HepG2 (cell line): Measurements from ENCODE around the gene ARHGAP21. TPM values are rescaled to one million over a fixed set of nuclear protein-coding genes. Genes with fewer than 3 reads are reported as not detected.

Experiments
- ARID3A ChIP-seq: IDR thresholded peaks from 2 replicates; pipeline ENCODE4 v1.6.1; 2012; ENCODE audit warnings: low read depth, low read length, improper control_type of control experiment
- CEBPZ ChIP-seq: IDR thresholded peaks from 2 replicates; pipeline ENCODE4 v1.6.1; 2012; ENCODE audit warnings: low read length, improper control_type of control experiment
- FOXA3 ChIP-seq: IDR thresholded peaks from 2 replicates; pipeline ENCODE4 v1.6.1; 2016; ENCODE audit warnings: missing genetic modification reagents, missing compliant biosample characterization
- GPBP1L1 ChIP-seq: sonication (generic); formaldehyde crosslinking; IDR thresholded peaks from 2 replicates; pipeline ENCODE4 v1.5.0; 2020; ENCODE audit warnings: mild to moderate bottlenecking, missing genetic modification reagents
- HDAC2 ChIP-seq: sonication (generic); formaldehyde crosslinking; IDR thresholded peaks from 2 replicates; pipeline ENCODE4 v1.4.0; 2020; ENCODE audit warnings: missing genetic modification reagents
- JUN ChIP-seq: sonication (generic); formaldehyde crosslinking; IDR thresholded peaks from 2 replicates; pipeline ENCODE4 v1.4.0; 2020; ENCODE audit warnings: mild to moderate bottlenecking, missing genetic modification reagents
- KMT2B ChIP-seq: IDR thresholded peaks from 2 replicates; pipeline ENCODE4 v1.6.1; 2016; ENCODE audit warnings: missing genetic modification reagents, missing compliant biosample characterization
- RARA ChIP-seq: IDR thresholded peaks from 2 replicates; pipeline ENCODE4 v1.6.1; 2016; ENCODE audit warnings: missing genetic modification reagents, missing compliant biosample characterization
- RARG ChIP-seq: sonication (generic); formaldehyde crosslinking; IDR thresholded peaks from 2 replicates; pipeline ENCODE4 v1.4.0; 2020; ENCODE audit warnings: low read depth, mild to moderate bottlenecking, missing genetic modification reagents
- SAFB2 ChIP-seq: sonication (generic); formaldehyde crosslinking; IDR thresholded peaks from 2 replicates; pipeline ENCODE4 v1.5.1; 2020; ENCODE audit warnings: missing genetic modification reagents, low read depth, mild to moderate bottlenecking, borderline replicate concordance
- SIX4 ChIP-seq: sonication (generic); formaldehyde crosslinking; IDR thresholded peaks from 2 replicates; pipeline ENCODE4 v1.4.0; 2020; ENCODE audit warnings: missing genetic modification reagents
- SOX5 ChIP-seq: IDR thresholded peaks from 2 replicates; pipeline ENCODE4 v1.6.1; 2016; ENCODE audit warnings: borderline replicate concordance
- ZC3H13 ChIP-seq: sonication (generic); formaldehyde crosslinking; IDR thresholded peaks from 2 replicates; pipeline ENCODE4 v1.8.1; 2023; ENCODE audit warnings: mild to moderate bottlenecking, missing genetic modification reagents, moderate library complexity
- ZMAT3 ChIP-seq: sonication (generic); formaldehyde crosslinking; conservative IDR thresholded peaks from 2 replicates; pipeline ENCODE4 v1.7.0; 2021; ENCODE audit warnings: missing genetic modification reagents
- ZNF230 ChIP-seq: sonication (generic); formaldehyde crosslinking; IDR thresholded peaks from 2 replicates; pipeline ENCODE4 v1.4.0; 2020; ENCODE audit warnings: mild to moderate bottlenecking, missing genetic modification reagents
- ZNF414 ChIP-seq: sonication (generic); formaldehyde crosslinking; IDR thresholded peaks from 2 replicates; pipeline ENCODE4 v1.5.0; 2020; ENCODE audit warnings: missing genetic modification reagents
- ZNF530 ChIP-seq: sonication (generic); formaldehyde crosslinking; IDR thresholded peaks from 2 replicates; pipeline ENCODE4 v1.5.0; 2020; ENCODE audit warnings: low read depth, mild to moderate bottlenecking, missing genetic modification reagents
- polyA plus RNA-seq, 8 experiments: library from polyadenylated mRNA; depleted of rRNA in 3 of 8; stranded (reverse) in 7 of 8; unstranded in 1 of 8; fragments of >200 nt; fragmentation: Illumina TruSeq in 4 of 8; extraction: Trizol in 4 of 8; gene quantifications; 2 replicates each; pipeline versions ENCODE4 v1.2.1 to v1.2.3, GENCODE V29; 2011 to 2016; ENCODE audit warnings: low read depth in 4 of 8, missing spikeins in 1 of 8, mixed read lengths in 1 of 8; ENCODE audit not compliant: insufficient read depth in 1 of 8
- total RNA-seq, 5 experiments: library from RNA; depleted of rRNA; stranded (reverse); fragments of >200 nt; fragmentation: Illumina TruSeq; extraction: Trizol; gene quantifications; 2 replicates each; pipeline ENCODE4 v1.2.3, GENCODE V29; 2016; ENCODE audit warnings: low read depth in 1 of 5
- TF ChIP-seq, protein P1 (sequence below): sonication (generic); formaldehyde crosslinking; IDR thresholded peaks from 2 replicates; pipeline ENCODE4 v1.8.1; 2023; ENCODE audit warnings: mild to moderate bottlenecking, missing genetic modification reagents
- TF ChIP-seq, protein P2 (sequence below): sonication (generic); formaldehyde crosslinking; IDR thresholded peaks from 2 replicates; pipeline ENCODE4 v1.5.1; 2020; ENCODE audit warnings: mild to moderate bottlenecking, missing genetic modification reagents, borderline replicate concordance

ARHGAP21 gene
- total and polyA plus RNA-seq, 2 of the 13 experiments (the other 11 are each of a cell fraction or from before 2014, with no cell fraction given), result 23.9 to 26.6 TPM

- TF ChIP-seq HDAC2 (0 out of 2 replicates have a peak, but pooled peaks have one; percentile 39), ZNF414 (CRISPR knock-in tag) (no peak), SOX5 (CRISPR knock-in tag) (peak; percentile 32; the same call in 1 of the 2 replicates), RARA (no peak), JUN (CRISPR knock-in tag) (no peak), ZC3H13 (CRISPR knock-in tag) (no peak), SIX4 (CRISPR knock-in tag) (no peak), CEBPZ (no peak), ZNF530 (CRISPR knock-in tag) (no peak), KMT2B (CRISPR knock-in tag) (no peak), ZNF230 (CRISPR knock-in tag) (no peak), SAFB2 (no peak), RARG (CRISPR knock-in tag) (no peak), FOXA3 (CRISPR knock-in tag) (peak; percentile 67), ARID3A (0 out of 2 replicates have a peak, but pooled peaks have one; percentile 7), ZMAT3 (CRISPR knock-in tag) (no peak), GPBP1L1 (no peak)
- TF ChIP-seq, protein P1, sequence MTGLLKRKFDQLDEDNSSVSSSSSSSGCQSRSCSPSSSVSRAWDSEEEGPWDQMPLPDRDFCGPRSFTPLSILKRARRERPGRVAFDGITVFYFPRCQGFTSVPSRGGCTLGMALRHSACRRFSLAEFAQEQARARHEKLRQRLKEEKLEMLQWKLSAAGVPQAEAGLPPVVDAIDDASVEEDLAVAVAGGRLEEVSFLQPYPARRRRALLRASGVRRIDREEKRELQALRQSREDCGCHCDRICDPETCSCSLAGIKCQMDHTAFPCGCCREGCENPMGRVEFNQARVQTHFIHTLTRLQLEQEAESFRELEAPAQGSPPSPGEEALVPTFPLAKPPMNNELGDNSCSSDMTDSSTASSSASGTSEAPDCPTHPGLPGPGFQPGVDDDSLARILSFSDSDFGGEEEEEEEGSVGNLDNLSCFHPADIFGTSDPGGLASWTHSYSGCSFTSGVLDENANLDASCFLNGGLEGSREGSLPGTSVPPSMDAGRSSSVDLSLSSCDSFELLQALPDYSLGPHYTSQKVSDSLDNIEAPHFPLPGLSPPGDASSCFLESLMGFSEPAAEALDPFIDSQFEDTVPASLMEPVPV, result no peak
- TF ChIP-seq, protein P2, sequence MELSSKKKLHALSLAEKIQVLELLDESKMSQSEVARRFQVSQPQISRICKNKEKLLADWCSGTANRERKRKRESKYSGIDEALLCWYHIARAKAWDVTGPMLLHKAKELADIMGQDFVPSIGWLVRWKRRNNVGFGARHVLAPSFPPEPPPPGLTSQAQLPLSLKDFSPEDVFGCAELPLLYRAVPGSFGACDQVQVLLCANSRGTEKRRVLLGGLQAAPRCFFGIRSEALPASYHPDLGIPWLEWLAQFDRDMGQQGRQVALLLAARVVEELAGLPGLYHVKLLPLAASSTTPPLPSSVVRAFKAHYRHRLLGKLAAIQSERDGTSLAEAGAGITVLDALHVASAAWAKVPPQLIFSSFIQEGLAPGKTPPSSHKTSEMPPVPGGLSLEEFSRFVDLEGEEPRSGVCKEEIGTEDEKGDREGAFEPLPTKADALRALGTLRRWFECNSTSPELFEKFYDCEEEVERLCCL (CRISPR knock-in tag), result no peak
Measured at GRCh38 chr10:24718031-24718855, 5.4 kb downstream of the ARHGAP21 start (continued).
